HG02798 (cell line): ENCODE measurements around the gene RSPRY1.

ENCODE experiments used
- ATAC-seq: cut with Tn5 transposase; IDR thresholded peaks from one replicate; pipeline ENCODE4 v1.9.1; 2021; ENCODE audit warnings: mild to moderate bottlenecking; ENCODE audit not compliant: unreplicated experiment, poor library complexity

RSPRY1 gene

DNA sequence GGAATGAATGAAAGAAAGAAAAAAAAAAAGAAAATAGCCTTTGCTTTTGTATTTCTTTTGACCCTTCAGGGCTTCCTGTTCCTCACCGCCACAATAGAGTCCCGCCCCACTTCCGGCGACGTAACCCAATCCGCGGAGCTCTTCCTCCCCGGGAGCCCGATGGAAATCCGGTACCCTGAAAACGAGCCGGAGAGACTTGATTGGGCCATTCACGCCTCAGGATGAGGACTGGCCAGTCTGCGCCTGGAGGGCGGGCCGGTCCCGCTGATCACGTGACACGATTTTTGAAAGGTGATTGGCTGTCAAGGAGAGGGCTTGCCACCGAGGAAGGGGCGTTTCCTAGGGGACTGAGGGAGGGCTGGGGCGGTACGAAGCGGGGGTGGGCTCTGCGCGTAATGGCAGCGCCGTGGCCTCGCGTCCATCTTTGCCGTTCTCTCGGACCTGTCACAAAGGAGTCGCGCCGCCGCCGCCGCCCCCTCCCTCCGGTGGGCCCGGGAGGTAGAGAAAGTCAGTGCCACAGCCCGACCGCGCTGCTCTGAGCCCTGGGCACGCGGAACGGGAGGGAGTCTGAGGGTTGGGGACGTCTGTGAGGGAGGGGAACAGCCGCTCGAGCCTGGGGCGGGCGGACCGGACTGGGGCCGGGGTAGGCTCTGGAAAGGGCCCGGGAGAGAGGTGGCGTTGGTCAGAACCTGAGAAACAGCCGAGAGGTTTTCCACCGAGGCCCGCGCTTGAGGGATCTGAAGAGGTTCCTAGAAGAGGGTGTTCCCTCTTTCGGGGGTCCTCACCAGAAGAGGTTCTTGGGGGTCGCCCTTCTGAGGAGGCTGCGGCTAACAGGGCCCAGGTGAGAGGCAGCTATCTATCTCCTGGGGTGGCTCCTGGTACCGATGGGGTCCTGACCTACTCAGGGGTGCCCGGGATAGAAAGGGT, at the start of gene RSPRY1, which contains the start of gene PSME3IP1:
TSS of gene RSPRY1 (plus strand) at position 385 of the 927 bp plus-strand sequence. CDS start 18,330 bp downstream, outside the sequence.
TSS of gene PSME3IP1 (minus strand) at position 95 of the 927 bp plus-strand sequence. CDS start 12,185 bp downstream, outside the sequence.
- ATAC-seq: peak; percentile 92

DNA sequence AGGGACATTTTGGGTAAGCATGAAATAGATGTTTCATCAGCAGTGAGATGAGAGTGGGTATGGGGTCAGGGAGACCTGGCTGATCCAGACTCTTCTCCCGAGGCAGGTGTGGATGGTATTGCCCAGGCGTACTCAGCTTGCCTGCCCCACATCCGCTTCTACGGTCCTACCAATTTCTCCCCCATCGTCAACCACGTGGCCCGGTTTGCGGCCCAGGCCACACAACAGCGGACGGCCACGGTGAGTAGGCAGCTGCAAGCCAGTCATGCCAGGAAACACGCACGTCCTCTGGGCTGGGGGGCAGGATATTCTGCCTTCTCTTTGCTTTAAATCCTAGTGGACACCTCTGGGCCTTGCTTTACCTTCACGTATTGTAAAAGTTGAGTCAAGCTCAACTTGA, 49.1 kb upstream of the RSPRY1 start:
- ATAC-seq: no peak

DNA sequence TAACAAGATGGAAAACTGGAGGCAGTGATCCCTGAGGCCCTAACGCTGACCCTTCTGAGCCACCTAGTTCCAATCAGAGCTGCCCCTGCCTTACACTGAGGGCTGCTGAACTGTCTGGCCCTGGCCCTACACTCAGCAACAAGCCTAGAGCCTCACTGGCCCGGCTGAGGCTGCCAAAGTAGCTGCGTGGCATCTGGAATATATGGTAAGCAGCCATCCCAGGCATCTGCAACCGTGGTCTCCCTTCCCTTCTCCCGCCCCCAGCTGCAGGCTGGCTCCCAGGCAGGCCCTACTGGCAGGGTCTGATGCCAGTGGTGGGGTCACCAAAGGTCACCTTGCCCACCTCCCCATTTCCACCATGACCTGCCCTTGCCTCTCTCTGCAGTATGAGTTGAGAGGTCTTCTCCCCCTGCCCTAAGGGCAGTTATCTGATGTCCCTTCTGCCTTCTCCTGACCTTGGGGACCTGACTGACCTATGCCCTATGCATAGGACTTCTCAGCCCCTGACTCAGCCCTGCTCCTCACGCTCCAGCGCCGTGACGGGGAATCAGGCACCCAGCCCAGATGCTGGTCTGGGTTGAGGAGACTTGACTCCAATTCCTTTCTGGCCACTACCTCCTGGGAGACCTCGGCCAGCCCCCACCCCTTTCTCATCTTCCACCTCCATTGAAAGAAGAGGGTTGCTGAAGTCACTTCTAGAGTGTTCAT, 48.4 kb upstream of the RSPRY1 start:
- ATAC-seq: no peak

DNA sequence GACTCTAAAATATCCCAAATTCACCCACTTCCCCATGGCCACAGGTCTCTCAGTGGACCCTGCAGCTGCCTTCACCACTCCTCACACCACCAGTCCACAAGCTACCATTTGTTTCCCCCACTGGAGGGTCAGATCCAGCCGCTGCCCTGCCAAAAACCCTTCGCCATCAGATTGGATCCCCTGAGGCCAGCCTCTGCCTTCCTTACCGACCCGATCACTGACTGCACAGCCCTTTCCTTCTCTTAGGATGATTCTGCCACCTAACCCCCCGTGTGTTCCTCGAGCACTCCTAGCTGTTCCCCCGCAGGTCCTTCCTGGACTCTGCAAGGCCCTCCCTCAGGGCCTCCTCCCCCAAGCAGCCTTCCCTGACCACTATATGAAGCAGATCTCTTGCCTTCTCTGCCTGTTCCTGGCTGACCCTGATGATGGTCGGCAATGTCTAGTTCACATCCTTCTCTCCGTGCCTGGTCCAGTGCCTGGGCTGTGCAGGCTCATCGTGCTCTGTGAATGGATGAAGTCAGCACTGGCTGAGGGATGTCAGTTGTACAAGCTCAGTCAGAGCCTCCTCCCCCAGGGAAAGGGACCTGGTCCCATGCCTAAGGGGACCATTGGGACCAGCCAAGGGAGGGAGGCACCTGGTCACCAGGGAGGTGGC, 47.7 kb upstream of the RSPRY1 start:
- no peak for ATAC-seq

DNA sequence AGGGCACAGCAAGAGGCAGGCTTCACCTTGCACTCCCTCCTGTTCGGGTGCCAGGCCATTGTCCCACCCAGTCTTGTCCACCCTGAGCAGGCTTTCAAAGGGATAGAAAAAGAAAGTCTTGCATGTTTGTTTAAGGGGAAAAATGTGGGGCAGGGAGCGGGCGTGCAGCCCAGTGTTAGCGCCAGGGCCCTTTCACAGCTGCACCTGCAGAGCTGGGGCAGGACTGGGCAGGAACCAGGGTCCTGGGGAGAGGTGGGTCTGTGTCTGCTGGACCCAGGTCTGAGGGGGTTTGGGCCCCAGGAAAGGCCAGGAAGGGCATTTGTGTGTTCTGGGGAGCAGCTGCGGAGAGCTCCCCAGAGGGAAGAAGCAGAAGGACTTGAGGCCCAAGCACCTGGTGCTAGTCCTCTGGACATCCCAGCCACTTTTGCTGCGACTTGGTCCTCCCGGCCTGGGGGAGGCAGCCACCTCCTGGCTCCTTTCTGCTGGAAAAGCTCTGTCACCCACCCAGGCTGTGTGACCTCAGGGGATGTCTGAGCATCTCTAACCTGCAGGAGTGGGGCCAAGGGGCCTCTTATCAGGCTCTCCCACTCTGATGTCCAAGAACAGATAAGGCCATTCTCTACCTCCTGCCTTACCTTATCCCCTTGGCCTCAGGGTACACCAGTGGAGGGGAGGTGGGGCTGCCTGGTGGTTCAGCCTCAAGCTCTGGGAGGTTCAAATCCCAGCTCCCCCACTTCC, 45.0 kb upstream of the RSPRY1 start:
- no peak for ATAC-seq

DNA sequence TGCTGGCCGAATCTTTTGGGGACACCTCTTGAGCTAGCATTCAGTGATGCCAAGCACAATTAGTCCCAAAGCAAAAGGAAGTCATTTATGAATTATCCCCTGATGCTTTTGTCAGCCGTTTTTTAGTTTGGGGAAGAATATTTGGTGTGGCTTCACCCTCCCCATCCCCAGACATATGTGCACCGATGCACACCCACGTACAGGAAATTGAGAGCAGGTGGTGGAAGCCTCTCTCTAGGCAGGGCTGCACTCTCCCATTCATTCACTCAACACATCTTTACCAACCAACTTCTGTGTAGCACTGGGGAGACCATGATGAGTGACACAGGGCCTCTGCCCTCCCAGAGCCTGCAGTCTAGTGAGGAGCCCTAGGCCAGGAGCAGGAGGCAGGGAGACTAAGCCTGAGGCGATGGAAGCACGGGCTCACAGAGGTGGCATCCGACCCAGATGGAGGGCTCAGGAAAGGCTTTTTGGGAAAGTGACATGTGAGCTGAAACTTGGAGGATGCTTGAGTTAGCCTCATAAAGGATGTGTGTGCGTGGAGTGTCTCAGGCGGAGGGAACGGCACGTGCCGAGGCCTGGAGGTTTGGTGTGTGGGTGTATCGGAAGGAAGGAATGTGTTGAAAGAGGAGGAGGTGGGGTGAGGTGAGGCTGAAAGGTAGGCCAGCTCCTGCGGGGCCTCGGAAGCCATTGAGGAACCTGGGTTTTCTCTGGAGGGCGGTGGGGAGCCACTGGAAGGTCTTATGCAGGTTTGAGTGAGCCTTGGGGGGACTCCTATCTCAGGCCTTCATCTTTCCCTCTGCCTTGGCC, 44.1 kb upstream of the RSPRY1 start:
- ATAC-seq: no peak

- ATAC-seq: no peak
These were observed 42.8 kb upstream of the RSPRY1 start for GRCh38 chr16:57143149-57143921.

DNA sequence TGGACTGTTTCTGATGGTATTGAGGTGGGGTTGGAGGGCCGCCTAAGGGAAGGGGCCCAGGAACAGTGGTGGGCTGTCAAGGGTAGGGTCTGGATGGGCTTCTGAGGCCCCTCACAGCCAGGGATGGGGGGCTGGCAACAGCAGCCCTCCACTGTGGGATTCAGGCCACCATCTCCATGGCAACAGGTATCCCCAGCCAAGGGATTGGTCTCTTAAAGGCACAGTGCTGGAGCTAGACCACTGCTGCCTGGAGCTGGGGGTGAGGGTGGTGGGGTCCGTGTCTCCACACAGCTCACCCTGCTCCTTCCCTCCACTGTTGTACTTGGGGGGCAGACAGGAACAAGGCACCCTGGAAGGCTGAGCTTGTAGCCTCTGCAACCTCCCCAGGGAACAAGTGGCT, 42.1 kb upstream of the RSPRY1 start:
- ATAC-seq: no peak

- ATAC-seq: no peak
These were observed 40.8 kb upstream of the RSPRY1 start for GRCh38 chr16:57145046-57146021.

DNA sequence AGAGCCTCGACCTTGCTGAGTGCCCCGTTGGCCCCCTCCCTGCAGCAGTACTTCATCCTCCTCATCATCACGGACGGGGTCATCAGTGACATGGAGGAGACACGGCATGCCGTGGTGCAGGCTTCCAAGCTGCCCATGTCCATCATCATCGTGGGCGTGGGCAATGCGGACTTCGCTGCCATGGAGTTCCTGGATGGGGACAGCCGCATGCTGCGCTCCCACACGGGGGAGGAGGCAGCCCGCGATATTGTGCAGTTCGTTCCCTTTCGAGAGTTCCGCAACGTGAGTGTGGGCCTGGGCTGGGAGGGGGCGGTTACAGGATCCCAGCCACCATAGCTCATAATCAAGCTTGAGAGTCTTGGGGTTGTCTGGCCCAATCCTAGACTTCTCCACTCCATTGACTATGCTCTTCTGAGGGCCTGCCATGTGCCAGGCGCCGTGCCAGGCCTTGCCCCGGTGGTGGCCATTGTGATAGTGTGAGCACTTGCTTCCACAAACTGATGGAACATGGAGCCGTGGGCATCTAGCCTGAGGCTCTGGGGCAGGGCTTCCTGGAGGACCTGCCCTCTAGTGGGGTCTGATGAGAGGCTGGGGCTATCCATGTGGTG, 40.0 kb upstream of the RSPRY1 start:
- ATAC-seq: no peak

DNA sequence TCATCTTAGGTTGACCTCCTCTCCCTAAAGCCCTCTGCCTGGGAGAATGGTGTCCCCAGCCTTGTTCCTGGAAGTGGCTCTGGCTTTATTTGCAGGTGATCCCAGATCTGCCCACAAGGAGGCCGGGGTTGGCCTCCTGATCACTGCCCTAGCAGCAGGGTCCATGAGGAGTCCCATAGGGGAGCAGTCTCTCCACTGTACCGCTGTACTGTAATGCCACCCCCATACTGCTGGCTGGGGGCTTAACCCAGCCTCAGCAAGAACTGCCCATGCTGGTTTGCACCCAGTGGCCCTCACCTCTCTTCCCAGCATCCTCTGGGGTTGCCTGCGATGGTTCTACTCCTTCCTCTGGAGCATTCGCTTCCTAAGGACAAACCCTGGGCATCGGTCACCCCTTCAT, 39.4 kb upstream of the RSPRY1 start:
- no peak for ATAC-seq

DNA sequence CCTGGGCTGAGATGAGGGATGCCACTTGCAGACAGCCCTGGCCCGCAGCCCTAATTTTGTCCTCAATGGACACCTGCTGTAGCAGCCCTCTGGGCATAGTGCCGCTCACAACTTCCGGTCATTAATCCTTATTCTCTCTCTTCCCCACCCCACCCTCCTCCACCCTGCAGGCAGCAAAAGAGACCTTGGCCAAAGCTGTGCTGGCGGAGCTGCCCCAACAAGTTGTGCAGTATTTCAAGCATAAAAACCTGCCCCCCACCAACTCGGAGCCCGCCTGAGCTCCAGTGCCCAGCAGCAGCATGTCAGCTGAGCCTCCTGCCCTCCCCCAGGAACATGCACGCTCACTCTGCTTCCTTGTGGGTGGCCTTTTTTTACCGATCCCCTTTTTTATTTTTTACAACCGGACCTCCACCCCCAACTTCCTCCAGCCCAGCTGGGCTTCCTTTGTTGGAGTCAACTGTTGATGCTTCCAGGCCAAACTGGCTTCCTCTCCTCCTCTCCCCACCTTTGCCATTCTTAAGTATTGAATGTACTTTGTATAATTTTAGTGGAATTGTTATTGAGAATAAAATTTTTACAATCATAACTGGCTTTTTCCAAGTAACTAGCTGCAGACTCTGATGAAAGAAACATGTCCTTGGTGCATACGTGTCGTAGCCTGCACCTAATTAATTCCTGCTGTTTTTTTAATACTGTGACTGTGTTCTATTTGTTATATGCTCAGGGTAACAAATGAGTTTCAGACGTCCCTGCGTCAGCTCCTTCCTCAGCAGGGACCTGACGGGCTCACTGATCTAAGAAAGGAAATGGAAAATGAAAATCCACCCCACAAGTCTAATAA, 38.5 kb upstream of the RSPRY1 start:
- ATAC-seq: no peak

DNA sequence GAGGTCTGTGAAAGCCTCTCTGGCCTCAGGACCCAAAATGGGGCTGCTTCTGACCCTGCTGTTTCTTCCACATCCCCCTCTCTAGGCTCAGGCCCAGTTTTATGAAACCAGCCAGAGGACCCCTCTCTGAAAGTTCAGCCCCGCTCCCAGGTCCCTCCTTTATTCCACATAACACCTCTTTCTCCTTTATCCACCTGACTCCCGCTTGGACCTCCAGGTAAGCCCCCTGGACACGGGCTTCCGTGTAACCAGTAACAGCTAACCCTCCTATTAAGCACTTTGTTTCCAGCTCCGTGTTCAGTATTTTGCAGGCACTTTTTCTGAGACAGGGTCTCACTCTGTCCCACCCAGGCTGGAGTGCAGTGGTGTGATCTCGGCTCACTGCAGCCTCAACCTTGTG, 37.6 kb upstream of the RSPRY1 start:
- no peak for ATAC-seq

DNA sequence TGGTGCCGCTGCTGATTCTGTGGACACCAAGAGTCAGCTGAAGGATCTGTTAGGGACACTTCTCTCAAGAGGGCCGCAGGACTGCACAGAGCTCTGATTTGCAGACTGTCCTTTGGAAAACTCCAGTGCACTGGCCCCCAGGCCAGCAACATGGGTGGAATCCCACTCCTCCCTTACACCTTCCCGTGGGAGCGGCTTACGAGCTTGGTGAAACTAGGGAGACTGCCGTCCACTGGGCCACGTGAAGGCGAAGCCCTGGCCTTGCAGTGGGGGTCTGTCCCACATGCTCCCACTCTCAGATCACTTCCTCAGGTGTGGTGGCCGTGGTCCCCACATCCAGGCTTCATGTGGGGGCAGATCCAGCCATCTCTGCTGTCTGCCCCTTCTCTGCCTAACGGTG, 36.7 kb upstream of the RSPRY1 start:
- ATAC-seq: no peak

DNA sequence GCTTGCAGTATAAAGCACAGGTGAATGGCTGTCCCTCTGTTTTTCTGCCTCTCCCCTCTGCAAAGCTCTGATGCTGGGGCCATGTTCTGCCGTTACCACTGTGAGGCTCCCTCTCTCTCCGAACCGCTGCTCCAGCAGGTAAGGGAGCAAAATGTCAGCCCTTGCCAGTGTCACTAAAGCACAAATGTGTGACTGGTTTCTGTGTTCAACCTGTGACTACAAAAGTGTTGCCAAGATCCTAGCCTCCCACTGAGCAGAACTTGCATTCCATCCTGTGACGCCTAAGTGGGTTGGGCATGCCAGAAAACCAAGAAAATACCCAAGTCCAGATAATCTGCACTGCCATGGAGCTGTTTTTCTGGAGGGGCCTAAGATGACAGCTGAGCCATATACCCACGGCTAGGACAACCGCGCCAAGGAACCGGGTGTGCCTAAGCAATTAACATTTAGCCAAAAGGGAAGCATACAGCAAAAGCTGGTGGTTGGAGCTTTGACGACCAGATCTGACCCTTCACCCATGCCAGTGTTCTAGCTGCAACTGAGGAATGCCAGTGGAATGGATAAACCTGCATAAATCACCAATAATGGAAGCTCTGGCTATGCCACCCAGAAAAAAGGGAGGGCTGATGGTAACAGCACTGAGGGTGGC, 35.3 kb upstream of the RSPRY1 start:
- no peak for ATAC-seq

GRCh38 chr16:57151369-57151768, 34.8 kb upstream of the RSPRY1 start:
- ATAC-seq: no peak
